Parathyroid adenoma (tissue), 2 donors: ENCODE measurements around the gene KLHL1.

Source experiments
- H2AFZ ChIP-seq: fragments of 300-600 bp; sonication (generic); one replicate; pipeline ENCODE4 v1.7.0; 2017; ENCODE audit warnings: antibody characterized with exemption, mild to moderate bottlenecking
- H3K27ac ChIP-seq: fragments of 300-600 bp; sonication (generic); one replicate; pipeline ENCODE4 v1.7.0; 2017
- H3K27me3 ChIP-seq: fragments of 300-600 bp; sonication (generic); one replicate; pipeline ENCODE4 v1.7.0; 2017; ENCODE audit warnings: low read length; ENCODE audit not compliant: control insufficient read depth, insufficient read depth
- H3K36me3 ChIP-seq: fragments of 300-600 bp; sonication (generic); one replicate; pipeline ENCODE4 v1.7.0; 2017; ENCODE audit warnings: low read length; ENCODE audit not compliant: control insufficient read depth, insufficient read depth
- H3K4me1 ChIP-seq: fragments of 300-600 bp; sonication (generic); one replicate; pipeline ENCODE4 v1.7.0; 2017; ENCODE audit warnings: control low read depth
- H3K4me2 ChIP-seq: fragments of 300-600 bp; sonication (generic); one replicate; pipeline ENCODE4 v1.7.0; 2017; ENCODE audit warnings: low read length
- H3K4me3 ChIP-seq: fragments of 300-600 bp; sonication (generic); one replicate; pipeline ENCODE4 v1.7.0; 2017; ENCODE audit warnings: low read depth, low read length
- H3K79me2 ChIP-seq: fragments of 300-600 bp; sonication (generic); one replicate; pipeline ENCODE4 v1.7.0; 2017; ENCODE audit warnings: control low read depth
- H3K9ac ChIP-seq: fragments of 300-600 bp; sonication (generic); one replicate; pipeline ENCODE4 v1.7.0; 2017; ENCODE audit warnings: mild to moderate bottlenecking
- H3K9me3 ChIP-seq: fragments of 300-600 bp; sonication (generic); one replicate; pipeline ENCODE4 v1.7.0; 2017; ENCODE audit warnings: low read length; ENCODE audit not compliant: control insufficient read depth
- TF ChIP-seq, protein P1 (sequence below): fragments of 300-600 bp; sonication (generic); IDR thresholded peaks from one replicate; pipeline ENCODE4 v1.7.0; 2017; ENCODE audit warnings: antibody characterized with exemption, mild to moderate bottlenecking
- donor health status: primary hyperparathyroidism.

The KLHL1 gene

DNA sequence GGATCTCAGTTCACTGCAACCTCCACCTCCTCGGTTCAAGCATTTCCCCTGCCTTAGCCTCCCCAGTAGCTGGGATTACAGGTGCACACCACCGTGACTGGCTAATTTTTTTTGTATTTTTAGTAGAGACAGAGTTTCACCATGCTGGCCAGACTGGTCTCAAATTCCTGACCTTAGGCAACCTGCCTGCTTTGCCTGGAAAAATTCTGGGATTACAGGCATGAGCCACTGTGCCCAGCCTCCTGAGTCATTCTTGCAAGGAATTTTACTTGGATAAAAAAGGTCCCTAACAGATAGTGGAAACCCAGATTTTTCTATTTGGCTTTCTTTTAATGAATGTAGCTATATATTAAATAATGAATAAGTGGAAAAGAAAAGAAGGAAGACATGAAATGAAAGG lies 450.6 kb downstream of the KLHL1 start:
- no peaks in the 10 kb centered on the region for H3K4me1 ChIP-seq
- no peaks in the 10 kb centered on the region for H3K9me3 ChIP-seq
- no peak overlapping the region for H2AFZ ChIP-seq
- H3K4me2 ChIP-seq, result no peak overlapping the region
- TF ChIP-seq, protein P1, sequence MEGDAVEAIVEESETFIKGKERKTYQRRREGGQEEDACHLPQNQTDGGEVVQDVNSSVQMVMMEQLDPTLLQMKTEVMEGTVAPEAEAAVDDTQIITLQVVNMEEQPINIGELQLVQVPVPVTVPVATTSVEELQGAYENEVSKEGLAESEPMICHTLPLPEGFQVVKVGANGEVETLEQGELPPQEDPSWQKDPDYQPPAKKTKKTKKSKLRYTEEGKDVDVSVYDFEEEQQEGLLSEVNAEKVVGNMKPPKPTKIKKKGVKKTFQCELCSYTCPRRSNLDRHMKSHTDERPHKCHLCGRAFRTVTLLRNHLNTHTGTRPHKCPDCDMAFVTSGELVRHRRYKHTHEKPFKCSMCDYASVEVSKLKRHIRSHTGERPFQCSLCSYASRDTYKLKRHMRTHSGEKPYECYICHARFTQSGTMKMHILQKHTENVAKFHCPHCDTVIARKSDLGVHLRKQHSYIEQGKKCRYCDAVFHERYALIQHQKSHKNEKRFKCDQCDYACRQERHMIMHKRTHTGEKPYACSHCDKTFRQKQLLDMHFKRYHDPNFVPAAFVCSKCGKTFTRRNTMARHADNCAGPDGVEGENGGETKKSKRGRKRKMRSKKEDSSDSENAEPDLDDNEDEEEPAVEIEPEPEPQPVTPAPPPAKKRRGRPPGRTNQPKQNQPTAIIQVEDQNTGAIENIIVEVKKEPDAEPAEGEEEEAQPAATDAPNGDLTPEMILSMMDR, result no peak
- no peak overlapping the region for H3K27ac ChIP-seq
- no peak overlapping the region for H3K4me3 ChIP-seq
- no peaks in the 10 kb centered on the region for H3K36me3 ChIP-seq
- no peaks in the 10 kb centered on the region for H3K27me3 ChIP-seq
- no peaks in the 10 kb centered on the region for H3K79me2 ChIP-seq
- H3K9ac ChIP-seq, result no peak overlapping the region

DNA sequence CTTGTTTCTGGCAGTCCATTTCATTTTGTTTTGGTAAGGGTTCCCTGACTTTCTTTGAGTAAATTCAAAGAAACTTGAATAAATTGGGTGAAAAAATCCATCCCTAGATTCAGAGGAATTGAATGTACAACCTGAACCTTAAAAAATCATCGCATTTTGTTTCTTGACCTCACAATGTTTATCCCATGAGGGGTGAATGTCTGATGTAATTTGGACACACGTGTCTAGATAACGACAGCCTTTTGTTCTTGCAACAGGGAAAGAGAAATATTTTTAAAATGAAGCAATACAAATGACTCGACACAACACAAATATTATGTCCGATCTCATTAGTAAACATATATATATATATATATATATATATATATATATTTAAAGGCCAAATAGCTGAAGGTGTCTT lies 453.9 kb downstream of the KLHL1 start:
- no peak overlapping the region for H2AFZ ChIP-seq
- TF ChIP-seq, protein P1, result no peak
- no peaks in the 10 kb centered on the region for H3K4me1 ChIP-seq
- no peaks in the 10 kb centered on the region for H3K36me3 ChIP-seq
- no peak overlapping the region for H3K4me2 ChIP-seq
- H3K9ac ChIP-seq, result no peak overlapping the region
- no peaks in the 10 kb centered on the region for H3K79me2 ChIP-seq
- H3K9me3 ChIP-seq, result no peaks in the 10 kb centered on the region
- H3K27me3 ChIP-seq, result no peaks in the 10 kb centered on the region
- H3K4me3 ChIP-seq, result no peak overlapping the region
- no peak overlapping the region for H3K27ac ChIP-seq
